Tibial artery (tissue), 4 donors: ENCODE measurements around the gene ABCG1.

Experiments used
- DNase-seq, 2 donors: peaks; one replicate each; pipeline ENCODE4 v3.0.0-alpha.2; 2019
- H3K27ac ChIP-seq, 2 donors: fragments of 200-600 bp; sonication (generic) in 1 of 2; 1 replicate in 1 of 2; 2 replicates in 1 of 2; pipeline ENCODE4 v1.5.1; 2018 to 2019; ENCODE audit warnings: mild to moderate bottlenecking in 1 of 2
- H3K27me3 ChIP-seq, 2 donors: fragments of 200-600 bp; sonication (generic) in 1 of 2; one replicate each; pipeline versions ENCODE4 v1.5.1 to v1.6.0; 2016 to 2019
- H3K36me3 ChIP-seq, 3 donors: fragments of 200-600 bp; sonication (generic) in 2 of 3; one replicate each; pipeline ENCODE4 v1.5.1; 2016 to 2019; ENCODE audit warnings: mild to moderate bottlenecking in 2 of 3
- H3K4me1 ChIP-seq, 4 donors: fragments of 200-600 bp; sonication (generic) in 2 of 4; 1 replicate in 3 of 4; 2 replicates in 1 of 4; pipeline ENCODE4 v1.5.1; 2016 to 2019
- H3K4me3 ChIP-seq, 2 donors: fragments of 200-600 bp; sonication (generic) in 1 of 2; 1 replicate in 1 of 2; 2 replicates in 1 of 2; pipeline ENCODE4 v1.5.1; 2018 to 2019; ENCODE audit warnings: mild to moderate bottlenecking in 2 of 2
- H3K9me3 ChIP-seq, 3 donors: fragments of 200-600 bp; sonication (generic) in 1 of 3; one replicate each; pipeline ENCODE4 v1.5.1; 2016 to 2019
- CTCF ChIP-seq, 2 experiments: fragments of 200-600 bp in 1 of 2; fragments of 450-650 bp in 1 of 2; IDR thresholded peaks; one replicate each; pipeline ENCODE4 v1.5.1; 2017 to 2019; ENCODE audit warnings: antibody characterized with exemption in 2 of 2, mild to moderate bottlenecking in 1 of 2, moderate library complexity in 1 of 2
- intact Hi-C: fragments of 100-400 bp; cut with DNase I; formaldehyde crosslinking; loops from one replicate; pipeline ENCODE4 v1.15.0; 2023; ENCODE audit warnings: low total_unique reads

Gene ABCG1

DNA sequence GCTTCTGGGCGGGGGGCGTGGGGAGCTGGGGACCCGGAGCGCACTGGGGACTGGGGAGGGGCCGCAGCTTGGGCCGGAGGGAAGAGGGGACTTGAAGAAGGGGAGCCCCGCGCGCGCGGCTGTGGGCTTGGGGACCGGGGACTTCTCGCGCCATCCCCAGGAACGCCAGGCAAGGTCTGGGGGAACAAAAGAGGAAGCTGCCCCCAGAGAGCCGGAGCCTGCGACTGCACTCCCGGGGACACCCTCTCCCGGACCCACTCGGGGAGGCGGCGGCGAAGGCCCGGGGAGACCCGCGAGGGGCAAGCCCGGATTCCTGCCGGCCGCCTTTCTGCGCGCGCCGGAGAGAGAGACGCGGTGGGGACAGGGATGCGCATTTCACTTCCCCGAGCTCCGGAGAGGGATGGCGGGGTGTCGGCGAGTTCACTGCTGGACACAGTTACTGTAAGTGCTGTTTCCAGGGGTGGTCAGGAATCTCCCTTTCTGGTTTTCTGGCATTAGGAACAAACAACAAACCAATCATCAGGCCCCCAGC, 732 bp downstream of the ABCG1 start:
- H3K9me3 ChIP-seq, result no peaks in the 10 kb centered on the region
- H3K27me3 ChIP-seq, result peaks cover 0 to 33% of the 10 kb centered on the region in 2 donors
- H3K4me3 ChIP-seq, result peak overlapping the region; percentile 50 to 60
- H3K27ac ChIP-seq, result peak overlapping the region; percentile 40 to 60
- intact Hi-C loops, result no loop called here
- TF ChIP-seq CTCF (IDR thresholded peaks at IDR 0.05), result no peak
- H3K4me1 ChIP-seq, result peaks cover 0 to 38% (median 18%) of the 10 kb centered on the region in 4 donors
- no peaks in the 10 kb centered on the region for H3K36me3 ChIP-seq
- no peak for DNase-seq

DNA sequence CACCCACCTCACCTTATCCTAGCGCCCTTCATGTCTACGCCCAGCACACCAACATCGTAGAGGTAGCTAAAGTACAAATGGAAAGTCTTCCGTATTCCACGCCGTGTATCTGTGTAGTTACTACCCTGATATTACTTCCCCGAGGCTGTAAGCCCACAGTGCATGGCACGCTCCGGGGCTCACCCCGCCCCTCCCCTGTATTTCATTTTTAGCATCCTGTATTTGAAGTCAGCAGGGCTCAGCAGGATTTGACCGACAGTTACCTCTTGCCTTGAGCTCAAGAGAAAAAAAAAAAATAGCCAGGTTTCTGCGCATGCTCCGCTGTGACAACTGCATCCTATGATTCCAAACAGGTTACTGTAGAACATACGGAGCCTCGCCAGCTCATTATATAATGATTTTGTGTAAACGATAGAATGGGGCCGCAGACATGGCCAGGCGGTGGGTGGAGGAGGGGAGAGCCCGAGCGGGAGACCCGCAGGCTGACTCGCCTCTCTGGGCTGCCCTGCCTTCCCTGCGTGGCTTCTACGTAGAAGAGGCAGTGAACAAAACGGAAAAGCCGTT, 1.3 kb downstream of the ABCG1 start:
- intact Hi-C loops, result no loop called here

GRCh38 chr21:42221581-42222345, 2.8 kb downstream of the ABCG1 start:
- Histone ChIP-seq H3K4me3 (no peak overlapping the region), H3K27me3 (peaks cover 0 to 37% of the 10 kb centered on the region in 2 donors), H3K4me1 (peaks cover 0 to 38% (median 18%) of the 10 kb centered on the region in 4 donors), H3K9me3 (no peaks in the 10 kb centered on the region), H3K36me3 (peaks cover 0 to 4% (median 0%) of the 10 kb centered on the region in 3 donors), H3K27ac (no peak overlapping the region)
- no peak for TF ChIP-seq CTCF (IDR thresholded peaks at IDR 0.05)
- no peak for DNase-seq
- intact Hi-C loops, result no loop called here

More for the DNA sequence above, 1.3 kb downstream of the ABCG1 start:
- Histone ChIP-seq H3K9me3 (no peaks in the 10 kb centered on the region), H3K36me3 (no peaks in the 10 kb centered on the region), H3K27me3 (peaks cover 0 to 33% of the 10 kb centered on the region in 2 donors), H3K4me1 (peaks cover 0 to 38% (median 18%) of the 10 kb centered on the region in 4 donors), H3K27ac (peak overlapping the region; percentile 40 to 60), H3K4me3 (peak overlapping the region; percentile 50 to 60)
- DNase-seq, result peak; percentile 67 to 81
- no peak for TF ChIP-seq CTCF (IDR thresholded peaks at IDR 0.05)

DNA sequence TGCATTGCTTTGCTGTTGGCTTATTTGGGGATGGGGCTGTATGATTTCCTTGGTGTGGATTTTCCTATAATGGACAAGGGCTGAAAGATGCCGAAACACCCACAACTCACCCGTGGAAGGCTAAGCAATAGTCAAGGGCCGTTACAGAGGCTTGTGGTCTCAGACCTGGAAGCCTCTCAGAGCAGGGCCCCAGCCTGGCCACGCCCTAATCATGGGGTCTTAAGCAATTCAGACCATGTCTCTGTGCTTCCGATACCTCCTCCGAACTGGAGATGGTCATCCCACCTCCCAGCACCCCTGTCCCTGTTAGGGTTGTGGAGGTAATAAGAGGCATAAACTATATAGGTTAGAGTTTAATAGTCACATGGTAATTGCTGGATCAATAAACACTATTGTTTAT, 3.4 kb downstream of the ABCG1 start:
- no peak for DNase-seq
- peaks cover 0 to 37% of the 10 kb centered on the region in 2 donors for H3K27me3 ChIP-seq
- H3K27ac ChIP-seq, result no peak overlapping the region
- no peak overlapping the region for H3K4me3 ChIP-seq
- H3K4me1 ChIP-seq, result peaks cover 0 to 38% (median 18%) of the 10 kb centered on the region in 4 donors
- no peak for TF ChIP-seq CTCF (IDR thresholded peaks at IDR 0.05)
- intact Hi-C loops, result no loop called here
- no peaks in the 10 kb centered on the region for H3K9me3 ChIP-seq
- peaks cover 0 to 4% (median 0%) of the 10 kb centered on the region in 3 donors for H3K36me3 ChIP-seq

DNA sequence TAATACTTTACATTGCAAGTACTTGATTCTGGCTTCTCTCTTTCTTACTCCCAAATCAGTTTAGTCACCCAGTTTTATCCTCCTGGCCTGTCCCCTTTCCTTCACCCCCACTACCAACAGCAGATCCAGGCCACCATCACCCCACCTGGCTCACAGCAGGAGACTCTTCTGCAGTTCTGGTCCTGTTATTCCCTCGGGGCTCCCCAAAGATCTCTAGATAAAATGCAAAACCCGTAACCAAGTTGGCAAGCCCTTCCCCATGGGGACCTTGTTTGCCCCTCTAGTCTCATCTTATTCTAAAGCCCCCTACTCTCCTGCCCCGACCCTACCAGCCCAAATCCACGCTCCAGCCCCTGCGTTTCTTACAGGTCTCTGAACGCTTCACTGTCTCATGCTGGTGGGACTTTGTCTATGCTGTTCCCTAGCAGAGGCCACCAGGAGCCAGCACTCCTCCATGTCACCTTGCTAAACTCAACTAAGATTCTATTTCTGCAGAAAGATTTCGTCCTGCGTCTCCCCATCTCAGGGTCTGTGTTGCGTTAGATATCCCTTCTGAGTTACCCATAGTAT, 4.0 kb downstream of the ABCG1 start:
- Histone ChIP-seq H3K27ac (no peak overlapping the region), H3K36me3 (peaks cover 0 to 4% (median 0%) of the 10 kb centered on the region in 3 donors), H3K4me1 (peaks cover 0 to 38% (median 18%) of the 10 kb centered on the region in 4 donors), H3K27me3 (peaks cover 0 to 37% of the 10 kb centered on the region in 2 donors), H3K4me3 (no peak overlapping the region), H3K9me3 (no peaks in the 10 kb centered on the region)
- intact Hi-C loops, result no loop called here
- no peak for TF ChIP-seq CTCF (IDR thresholded peaks at IDR 0.05)
- no peak for DNase-seq
